Measurements from ENCODE around the gene OR1D5.
"Not testable (repeated sequence)": the region's sequence is repeated elsewhere in the genome, so short reads cannot be mapped to it uniquely, and the experiment has no call there.

OR1D5 gene, protein sequence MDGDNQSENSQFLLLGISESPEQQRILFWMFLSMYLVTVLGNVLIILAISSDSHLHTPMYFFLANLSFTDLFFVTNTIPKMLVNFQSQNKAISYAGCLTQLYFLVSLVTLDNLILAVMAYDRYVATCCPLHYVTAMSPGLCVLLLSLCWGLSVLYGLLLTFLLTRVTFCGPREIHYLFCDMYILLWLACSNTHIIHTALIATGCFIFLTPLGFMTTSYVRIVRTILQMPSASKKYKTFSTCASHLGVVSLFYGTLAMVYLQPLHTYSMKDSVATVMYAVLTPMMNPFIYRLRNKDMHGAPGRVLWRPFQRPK

DNA sequence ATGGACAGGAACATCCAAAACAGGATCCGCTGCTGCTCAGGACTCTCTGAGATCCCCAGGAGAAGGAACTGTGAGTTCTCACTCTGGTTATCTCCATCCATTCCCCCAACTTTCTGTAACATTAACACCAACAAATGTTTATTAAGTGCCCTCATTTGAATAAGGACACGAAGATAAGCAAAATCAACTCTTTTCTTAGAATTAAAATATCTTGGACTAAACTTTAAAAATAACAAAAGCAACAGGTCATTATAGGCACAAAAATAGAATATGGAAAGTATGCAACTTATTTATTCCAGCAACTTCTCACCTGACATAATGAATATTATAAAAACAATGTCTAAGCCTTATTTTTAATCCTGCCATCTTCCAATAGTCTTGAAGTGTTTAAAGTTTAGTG, at the start of gene OR1D5:
Gene OR1D5, minus strand, starts transcription at position 101 of the 400 bp plus-strand sequence. Its CDS starts 0 bp downstream, at position 101.
- not testable (repeated sequence) for DNase-seq

DNA sequence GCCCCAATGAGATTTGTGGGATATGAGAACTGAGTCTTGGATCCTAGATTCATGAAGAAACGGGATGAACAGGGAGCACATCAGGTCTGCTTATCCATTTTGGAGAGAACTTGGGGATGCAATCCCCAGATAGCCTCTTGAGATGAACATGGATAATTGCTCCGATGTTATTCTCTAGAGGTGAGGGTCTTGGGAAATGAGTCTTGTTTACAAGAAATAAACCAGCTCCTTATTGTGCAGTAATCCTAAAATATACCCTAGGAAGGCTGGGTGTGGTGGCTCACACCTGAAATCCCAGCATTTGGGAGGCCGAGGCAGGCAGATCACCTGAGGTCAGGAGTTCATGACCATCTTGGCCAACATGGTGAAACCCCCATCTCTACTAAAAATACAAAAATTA, 40.9 kb upstream of the OR1D5 start, which contains the start of gene OR1D2:
Gene OR1D2, minus strand, starts transcription at position 101 of the 400 bp plus-strand sequence. CDS start 11,426 bp downstream, outside the sequence.
- no peak for DNase-seq

DNA sequence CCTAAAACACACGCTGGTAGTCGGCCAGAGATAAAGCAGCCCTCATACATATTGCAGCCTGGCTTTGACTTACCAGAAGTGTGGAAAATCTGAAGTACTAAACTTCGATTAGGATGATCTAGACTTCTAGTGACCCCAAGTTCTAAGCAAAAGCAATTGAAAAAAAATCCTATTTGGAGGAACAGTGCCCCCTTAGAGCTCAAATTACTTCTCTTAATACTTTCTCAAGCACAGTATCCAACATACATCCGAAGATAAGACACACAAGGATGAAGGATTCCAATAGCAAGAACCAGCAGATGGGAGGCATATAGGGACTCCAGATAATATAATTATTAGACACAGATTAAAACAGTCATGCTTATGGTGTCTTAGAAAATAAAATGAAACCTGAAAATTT, 10.4 kb upstream of the OR1D5 start:
- DNase-seq: not testable (repeated sequence)

DNA sequence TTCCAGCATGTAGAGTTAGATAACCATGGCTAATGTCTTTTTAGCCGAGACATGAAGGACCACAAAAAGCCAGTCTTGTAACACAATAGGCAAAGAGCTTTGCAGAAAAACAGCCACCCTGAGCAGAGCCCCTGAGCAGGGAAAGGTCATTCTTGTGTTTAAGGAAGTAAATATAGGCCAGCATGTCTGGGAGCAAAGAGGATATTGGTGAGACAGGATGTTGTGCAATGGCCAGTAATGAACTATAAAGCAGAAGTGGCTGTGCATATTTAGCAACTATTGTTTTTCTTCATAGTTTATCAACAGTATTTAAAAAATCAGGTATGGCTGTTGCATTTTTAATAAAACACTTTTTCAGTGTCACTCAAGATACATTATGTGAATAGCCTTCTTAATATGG, 1.8 kb upstream of the OR1D5 start:
- peak; percentile 24 for DNase-seq

DNA sequence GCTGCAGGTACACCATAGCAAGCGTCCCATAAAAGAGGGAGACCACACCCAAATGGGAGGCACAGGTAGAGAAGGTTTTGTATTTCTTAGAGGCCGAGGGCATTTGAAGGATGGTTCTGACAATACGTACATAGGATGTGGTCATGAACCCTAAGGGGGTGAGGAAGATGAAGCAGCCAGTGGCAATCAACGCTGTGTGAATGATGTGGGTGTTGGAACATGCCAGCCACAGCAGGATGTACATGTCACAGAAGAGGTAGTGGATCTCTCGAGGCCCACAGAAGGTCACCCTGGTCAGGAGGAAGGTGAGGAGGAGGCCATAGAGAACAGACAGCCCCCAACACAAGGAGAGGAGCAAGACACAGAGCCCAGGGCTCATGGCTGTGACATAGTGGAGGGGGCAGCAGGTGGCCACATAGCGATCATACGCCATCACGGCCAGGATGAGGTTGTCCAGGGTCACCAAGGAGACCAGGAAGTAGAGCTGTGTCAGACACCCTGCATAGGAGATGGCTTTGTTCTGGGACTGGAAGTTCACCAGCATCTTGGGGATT, 506 bp downstream of the OR1D5 start:
- DNase-seq: not testable (repeated sequence)

DNA sequence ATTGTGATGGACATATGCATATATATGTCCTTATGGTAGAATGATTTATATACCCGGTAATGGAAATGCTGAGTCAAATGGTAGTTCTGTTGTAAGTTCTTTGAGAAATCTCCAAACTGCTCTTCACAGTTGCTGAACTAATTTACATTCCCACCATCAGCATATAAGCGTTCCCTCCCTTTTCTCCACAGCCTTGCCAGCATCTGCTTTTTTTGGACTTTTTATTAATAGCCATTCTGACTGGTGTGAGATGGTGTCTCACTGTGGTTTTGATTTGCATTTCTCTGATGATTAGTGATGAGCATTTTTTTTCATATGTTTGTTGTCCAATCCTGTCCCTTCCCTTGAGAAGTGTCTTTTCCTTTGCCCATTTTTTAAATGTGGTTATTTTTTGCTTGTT, 8.5 kb downstream of the OR1D5 start:
- not testable (repeated sequence) for DNase-seq

DNA sequence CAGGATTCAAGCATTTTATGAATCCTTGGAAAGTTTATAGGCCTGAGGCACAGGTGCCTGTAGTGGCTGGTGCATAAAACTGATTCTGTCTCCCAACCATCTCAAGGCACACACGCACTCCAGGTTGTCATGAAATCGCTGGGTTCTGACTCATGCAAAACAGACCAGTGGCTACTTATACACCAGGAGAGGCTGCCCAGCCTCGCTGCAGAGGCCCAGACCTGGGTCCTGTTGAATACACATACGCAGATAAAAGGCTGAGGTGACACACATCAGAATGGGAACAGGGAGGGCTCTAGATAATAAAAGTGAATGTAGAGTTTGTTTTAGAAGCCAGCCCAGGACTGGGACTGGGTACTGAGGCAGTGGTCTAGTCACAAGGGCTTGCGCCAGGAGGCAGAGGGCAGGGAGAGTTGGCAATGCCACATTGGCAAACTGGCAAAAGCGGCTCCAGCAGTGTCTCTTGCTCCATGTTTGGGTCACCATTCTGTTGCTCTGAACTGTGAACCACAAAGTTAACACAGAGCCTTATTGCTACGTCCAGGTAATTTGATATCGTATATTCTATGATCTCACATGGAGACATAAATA, 13.6 kb downstream of the OR1D5 start:
- no peak for DNase-seq

DNA sequence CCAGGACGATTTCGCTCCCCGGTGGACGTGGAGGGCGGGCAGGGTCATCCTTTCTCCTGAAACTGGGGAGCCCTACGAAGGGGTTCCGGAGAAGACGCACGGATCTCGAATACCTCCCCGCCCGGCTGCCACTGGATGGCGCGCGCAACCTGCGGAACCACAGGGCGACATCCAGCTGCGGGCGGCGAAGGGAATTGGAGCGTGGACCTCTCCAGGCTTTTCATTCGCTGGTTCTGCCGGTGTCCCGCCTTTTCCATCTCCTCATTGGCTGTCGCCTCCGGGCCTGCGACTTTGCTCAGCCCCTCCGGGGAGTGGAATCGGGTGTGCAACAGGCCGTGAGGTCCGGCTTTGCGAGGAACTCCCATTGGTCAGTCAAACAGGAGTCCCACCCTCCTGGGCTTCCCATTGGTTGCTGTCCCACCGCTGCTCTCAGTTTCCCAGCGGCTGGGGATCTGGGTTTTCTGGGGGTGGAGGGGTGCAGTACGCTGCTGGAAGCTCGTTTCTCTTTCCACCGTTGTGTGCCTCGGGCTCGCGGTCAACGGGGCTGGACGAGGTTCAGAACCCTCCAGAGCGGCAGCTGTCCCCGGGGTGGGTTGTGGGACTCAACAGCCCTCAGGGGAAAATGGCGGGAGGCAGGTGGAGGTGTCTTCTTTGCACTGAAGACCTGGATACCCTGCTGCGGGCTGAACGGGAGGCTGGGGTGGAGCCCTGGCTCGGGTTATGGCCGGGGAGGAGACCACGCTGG, 14.5 kb downstream of the OR1D5 start:
- DNase-seq: peak; percentile 99

DNA sequence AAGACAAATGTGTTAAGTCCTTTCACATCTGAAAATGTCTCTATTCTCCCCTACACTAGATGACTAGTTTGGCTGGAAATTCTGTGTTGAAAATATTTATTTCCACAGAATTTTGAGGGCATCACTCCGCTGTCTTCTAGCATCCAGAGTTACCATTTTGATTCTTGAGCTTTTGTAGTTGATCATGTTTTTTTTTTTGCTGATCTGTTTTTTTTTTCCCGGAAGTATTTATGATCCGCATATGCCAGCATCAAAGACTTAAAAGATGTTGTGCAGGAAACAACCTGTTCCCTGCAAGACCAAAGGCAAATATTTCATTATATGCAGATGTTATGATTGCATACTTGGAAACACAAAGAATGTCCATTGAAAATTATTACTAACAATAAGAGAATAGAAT, 16.7 kb downstream of the OR1D5 start:
- no peak for DNase-seq

DNA sequence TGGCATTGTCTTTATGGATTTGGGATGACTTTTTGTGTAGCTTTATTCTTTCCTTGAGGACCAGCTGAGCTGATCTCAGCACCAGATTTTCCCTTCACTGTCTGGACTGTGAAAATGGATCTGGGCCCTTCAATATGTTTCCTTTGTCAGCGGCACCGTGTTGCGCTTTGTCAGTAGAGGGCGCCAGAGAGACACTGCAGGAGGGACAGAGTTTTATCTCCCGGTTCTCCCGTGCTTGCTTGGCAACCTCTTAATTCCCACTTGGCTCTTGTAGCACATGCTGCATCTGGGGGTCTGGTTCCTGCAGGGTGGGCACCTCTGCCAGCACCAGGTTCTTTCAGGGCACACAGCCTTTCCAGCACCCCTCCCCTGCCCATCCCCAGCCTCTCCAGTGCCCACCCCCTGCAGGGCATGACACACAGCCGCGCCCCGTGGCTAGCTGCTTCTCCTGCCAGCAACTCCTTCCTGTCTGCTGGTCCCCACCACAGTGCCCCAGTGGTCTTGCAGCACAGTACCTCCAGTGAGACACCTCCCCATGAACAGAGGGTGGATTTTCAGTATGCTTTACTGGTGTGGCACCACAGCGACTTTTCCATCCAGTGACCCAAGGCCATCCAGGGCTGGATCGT, 19.6 kb downstream of the OR1D5 start:
- DNase-seq: no peak

DNA sequence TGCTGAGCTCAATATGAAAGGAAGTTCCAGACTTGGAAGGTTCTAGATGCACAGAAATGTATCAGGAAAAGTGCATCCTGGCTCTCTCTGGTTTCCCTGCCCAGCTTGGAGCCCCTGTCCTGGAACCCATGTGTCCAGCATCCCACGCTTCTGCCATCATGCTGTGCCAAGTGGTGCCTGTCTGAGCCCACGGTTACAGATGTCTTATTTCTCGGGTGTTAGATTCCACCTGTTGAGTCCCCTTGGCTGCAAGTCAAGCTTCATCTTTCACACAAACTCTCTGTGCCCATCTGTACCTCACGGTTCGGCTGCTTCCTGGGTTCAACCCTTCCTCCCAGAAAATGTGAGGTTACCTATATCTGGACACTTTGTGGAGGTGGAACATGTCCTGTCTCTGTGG, 22.5 kb downstream of the OR1D5 start:
- no peak for DNase-seq

DNA sequence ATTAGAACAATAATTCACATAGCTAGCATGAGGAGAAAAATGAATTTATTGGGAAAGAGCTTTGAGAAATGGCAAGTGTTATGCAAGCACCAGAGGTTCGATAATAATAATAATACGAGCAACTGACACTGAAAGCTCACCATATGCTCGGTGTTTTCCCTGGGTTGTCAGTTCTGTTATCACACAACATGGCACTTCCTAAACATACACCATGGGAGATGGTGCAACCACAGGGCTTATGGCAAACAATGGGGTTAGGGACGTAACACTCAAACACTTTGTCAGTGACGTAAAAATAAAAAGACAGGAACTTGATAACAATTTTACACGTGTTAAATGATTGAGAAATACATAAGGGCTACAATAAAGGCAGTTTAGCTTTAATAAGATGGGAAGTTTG, 23.7 kb downstream of the OR1D5 start:
- DNase-seq: no peak

DNA sequence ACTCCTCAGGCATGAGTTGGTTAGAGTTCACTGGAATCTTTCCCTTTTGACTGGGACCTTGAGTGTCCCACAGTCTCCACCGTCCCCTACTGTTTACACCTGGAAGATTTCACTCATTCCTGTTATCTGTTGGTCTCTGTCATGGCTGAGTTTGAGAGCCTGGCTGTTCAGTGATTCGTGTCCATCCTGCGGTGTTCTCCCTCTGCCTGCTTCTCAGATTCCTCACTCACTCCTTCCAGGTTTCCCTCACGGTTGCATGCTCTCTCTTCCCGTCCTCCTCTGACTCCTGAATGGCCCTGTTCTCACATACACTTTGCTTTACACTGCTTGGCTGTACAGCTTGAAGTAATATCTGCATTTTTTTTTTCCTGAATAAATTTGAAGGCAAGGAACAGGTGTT, 24.5 kb downstream of the OR1D5 start:
- no peak for DNase-seq

DNA sequence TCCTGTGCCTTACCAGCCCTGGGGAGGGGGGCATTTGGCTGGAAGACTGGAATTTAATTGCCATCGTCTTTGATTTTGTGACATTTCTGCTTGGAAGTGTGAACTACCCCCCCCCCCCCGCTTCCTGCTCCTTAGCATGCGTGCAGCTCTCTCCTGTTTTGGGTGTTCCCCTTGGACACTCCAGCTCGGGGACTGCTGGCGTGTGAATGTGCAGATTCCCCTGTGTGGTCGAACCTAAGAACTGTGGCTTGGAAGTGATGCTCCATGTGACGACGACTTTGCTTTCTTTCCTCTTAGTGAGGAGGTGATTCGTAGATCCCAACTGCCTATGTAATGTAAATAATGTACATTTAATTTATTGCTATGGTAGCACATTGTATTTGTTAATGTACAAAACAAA, 26.1 kb downstream of the OR1D5 start:
- no peak for DNase-seq

DNA sequence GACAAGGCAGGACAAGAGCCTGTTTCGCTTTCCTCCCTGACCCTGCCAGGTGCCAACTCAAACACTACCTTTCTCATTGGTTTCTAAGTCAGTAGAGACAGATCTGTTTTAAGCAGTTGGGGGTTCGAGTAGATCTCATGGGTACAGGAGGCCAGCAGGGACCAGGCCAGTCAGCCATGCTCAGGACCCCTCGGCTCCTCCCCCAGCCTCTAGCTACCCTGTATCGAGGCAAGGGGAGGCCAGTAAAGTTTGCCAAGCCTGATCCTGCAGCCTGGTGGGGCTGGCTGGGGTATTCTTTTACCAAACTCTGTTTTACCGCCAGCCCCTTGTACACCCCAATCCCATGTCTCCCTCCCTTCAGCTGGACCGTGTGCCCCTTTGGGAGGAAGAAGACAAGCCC, 26.6 kb downstream of the OR1D5 start:
- no peak for DNase-seq

DNA sequence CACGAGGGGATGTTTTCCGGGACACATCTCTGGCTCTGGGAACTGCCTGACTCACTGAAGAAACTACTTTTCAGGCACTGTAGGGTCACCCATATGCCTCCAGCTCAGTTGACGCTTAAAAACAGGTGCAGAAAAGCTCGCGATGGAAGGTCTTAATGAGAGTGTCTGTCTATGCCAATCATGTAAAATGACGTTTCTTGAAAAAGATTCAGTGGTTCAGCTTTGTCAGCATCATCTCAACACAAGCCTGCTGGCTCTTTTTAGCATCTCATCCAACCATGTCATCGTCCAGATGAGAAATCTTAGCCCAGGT, 27.5 kb downstream of the OR1D5 start:
- DNase-seq: no peak

DNA sequence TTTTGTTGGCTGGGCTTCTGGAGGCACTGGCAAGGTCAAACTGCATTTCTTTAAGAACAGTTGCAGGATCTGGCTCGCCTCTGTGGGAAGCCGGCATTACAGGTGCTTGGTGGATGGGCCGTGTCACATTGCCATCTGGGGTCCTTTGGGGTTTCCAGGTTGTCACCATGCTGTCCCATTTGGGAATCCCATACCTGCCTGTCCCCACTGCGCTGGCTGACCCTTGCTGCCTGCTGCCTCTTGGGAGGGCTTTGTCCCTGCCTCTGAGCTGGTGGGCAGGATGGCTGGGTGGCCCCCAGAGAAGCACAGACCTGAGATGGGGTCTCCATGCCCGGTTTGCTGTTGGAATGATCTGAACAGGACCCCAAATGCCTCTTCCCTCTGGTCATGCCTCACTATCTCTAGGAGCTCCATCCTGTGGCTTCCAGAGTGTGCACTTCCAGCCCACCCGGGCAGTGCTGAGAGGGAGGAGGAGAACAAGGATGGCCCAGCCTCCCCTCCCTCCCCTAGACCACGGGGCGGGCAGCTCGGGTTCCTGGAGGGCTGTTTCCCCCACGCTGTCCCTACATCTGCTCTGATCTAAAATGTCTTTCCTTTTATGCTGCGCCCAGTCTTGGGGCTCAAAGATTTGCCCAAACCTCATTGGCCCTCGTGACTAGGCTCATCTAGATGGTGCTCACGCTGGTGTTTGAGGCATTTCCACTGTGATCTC, 28.0 kb downstream of the OR1D5 start:
- DNase-seq: no peak

DNA sequence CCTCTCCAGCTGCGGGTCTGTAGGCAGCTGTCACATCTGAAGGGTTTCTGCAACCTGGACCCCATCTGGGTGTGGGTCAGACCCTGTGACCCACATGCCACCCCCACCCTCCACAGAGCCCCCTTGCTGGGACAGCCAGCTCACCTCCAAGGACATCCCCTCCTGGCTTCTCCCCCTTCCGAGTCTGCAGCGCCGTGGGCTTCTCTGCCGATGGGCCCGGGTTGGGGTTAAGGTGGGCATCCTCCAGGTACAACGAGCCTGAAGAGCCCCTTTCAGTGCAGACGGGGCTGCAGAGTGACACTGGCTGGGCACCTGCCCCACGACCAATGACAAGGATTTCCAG, 28.9 kb downstream of the OR1D5 start:
- DNase-seq: no peak

DNA sequence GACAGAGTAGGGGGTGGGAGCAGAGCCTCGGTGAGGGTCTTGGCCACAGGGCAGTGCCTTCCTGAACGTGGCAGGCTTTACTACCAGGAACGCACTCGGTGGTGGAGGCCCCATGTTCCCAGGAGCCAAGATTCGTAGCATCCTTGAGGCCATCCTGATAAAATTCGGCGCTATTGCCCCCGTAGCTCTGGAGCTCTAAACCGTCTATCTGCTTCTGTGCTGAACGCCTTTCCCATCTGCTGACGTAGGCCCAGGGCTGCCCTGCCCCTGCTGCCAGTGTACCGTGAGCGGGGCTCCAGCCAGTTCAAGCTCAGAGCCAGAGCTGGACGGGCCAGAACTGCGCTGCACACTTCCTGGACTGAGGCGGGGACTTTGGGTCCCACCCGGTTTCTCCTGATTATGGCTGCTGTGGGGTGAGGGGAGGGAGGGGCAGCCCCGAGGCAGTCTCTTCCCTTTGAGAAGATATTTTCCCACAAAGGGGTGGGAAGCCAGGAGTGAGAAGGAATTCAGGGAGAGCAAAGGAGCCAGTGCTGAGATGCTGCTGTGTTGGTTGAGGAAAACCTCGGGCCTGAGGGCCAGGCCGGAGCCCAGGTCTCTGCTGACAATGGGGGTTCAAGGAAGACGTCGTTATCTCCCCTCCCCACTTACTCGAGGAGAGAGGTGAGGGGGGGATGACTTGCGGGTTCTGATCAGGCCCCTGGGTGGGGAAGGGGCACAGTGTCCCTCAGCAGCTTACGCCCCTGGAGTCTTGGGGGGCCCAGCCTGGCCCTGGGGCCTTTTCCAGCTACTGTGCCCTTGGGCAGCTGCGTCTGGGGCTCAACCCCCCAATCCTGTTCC, 29.4 kb downstream of the OR1D5 start:
- DNase-seq: no peak

DNA sequence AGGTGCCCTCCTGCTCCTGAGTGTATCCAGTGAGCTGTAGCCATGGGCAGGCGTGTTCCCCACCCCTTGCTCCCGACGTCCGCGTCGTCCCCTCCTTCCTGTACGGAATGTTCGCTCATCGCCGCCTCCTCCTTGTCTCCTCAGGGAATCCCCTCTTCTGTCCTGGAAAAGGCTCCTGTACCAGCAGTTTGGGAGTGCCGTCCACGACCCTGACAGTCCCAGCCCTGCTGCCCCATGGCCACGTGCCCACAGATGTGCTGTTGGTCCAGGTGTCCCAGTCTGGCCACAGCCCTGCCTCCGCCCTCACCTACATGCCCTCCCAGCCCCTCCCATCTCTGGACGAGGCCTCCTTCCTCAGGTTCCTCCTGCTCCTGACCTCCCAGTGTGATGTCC, 30.2 kb downstream of the OR1D5 start:
- DNase-seq: no peak

Measured in eye (tissue), 1 donor.